Activated naive CD8-positive, alpha-beta T cell treated with anti-CD3 and anti-CD28 coated beads, Interleukin-2, amount 10 ng/mL, durations not matched to agents 7 days and 5 days (primary cell): Measurements from ENCODE around the gene A4GNT. TPM values are rescaled to one million over a fixed set of nuclear protein-coding genes. Genes with fewer than 3 reads are reported as not detected.
A peak's percentile ranks its signal among the peaks of the same experiment; 100 is the strongest.

ENCODE experiments used
- ATAC-seq: fragments of 150-1000 bp; cut with Tn5 transposase; one replicate; pipeline ENCODE4 v1.10.0; 2021; ENCODE audit warnings: low read depth, moderate library complexity
- POLR2A ChIA-PET: fragments of 350-600 bp; sonication (Branson Sonifier 250); formaldehyde crosslinking; loops from one replicate; lab custom pipeline; 2021; ENCODE audit warnings: antibody characterized with exemption; lab: Charles Lee
- DNase-seq: peaks from one replicate; pipeline ENCODE4 v3.0.0; 2021
- H3K27ac Mint-ChIP-seq: one replicate; pipeline ENCODE4 v1.8.0; 2022; ENCODE audit warnings: mild to moderate bottlenecking, mixed read lengths
- H3K27me3 Mint-ChIP-seq: one replicate; pipeline ENCODE4 v1.8.0; 2022; ENCODE audit warnings: mild to moderate bottlenecking, moderate library complexity, mixed read lengths
- H3K36me3 Mint-ChIP-seq: one replicate; pipeline ENCODE4 v1.8.0; 2021; ENCODE audit warnings: mild to moderate bottlenecking, mixed read lengths
- H3K4me1 Mint-ChIP-seq: one replicate; pipeline ENCODE4 v1.8.0; 2021; ENCODE audit warnings: mixed read lengths
- H3K4me3 Mint-ChIP-seq: one replicate; pipeline ENCODE4 v1.8.0; 2022; ENCODE audit warnings: mild to moderate bottlenecking, moderate library complexity, mixed read lengths
- H3K9me3 Mint-ChIP-seq: one replicate; pipeline ENCODE4 v1.8.0; 2021; ENCODE audit warnings: mixed read lengths
- total RNA-seq, 2 experiments: library from RNA; stranded (reverse); gene quantifications; one replicate each; pipeline ENCODE4 v1.2.3, GENCODE V29; 2021

The A4GNT gene
- total RNA-seq, 2 experiments from 2014 or later, result not detected

GRCh38 chr3:138081371-138082084, 50.7 kb downstream of the A4GNT start:
- H3K4me1 Mint-ChIP-seq, result peaks cover 32% of the 10 kb centered on the region
- H3K9me3 Mint-ChIP-seq, result no peaks in the 10 kb centered on the region
- ATAC-seq (no peak), DNase-seq (no peak)
- H3K4me3 Mint-ChIP-seq, result peak overlapping the region; percentile 57
- POLR2A ChIA-PET, result interaction anchor here (1.3 kb wide), 1 partner anchor 16 kb away, joined by 3 read pairs; no protein-coding TSS in a partner anchor
- H3K27me3 Mint-ChIP-seq, result no peaks in the 10 kb centered on the region
- peak overlapping the region; percentile 37 for H3K27ac Mint-ChIP-seq
- H3K36me3 Mint-ChIP-seq, result no peaks in the 10 kb centered on the region

DNA sequence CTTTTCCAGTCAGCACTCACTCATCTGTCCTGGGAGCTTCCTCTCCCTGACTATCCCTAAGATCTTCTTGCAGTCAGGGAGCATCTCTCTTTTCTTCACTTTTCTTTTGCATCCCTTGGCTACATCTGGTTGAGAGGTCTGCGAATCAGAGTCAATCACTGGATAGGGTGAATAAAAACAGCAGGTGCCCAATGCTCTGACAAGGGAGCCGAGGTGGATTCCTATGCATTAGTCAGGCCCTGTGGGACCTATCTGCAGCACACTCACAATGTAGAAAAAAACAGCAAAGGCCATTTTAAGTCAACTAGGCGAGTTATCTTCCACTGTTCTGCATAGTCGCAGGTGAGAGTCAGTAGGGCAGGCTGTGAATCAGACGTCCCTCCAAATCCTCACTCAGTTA, 52.3 kb downstream of the A4GNT start:
- POLR2A ChIA-PET, result no interaction called here
- ATAC-seq (no peak), DNase-seq (no peak)
- H3K36me3 Mint-ChIP-seq, result no peaks in the 10 kb centered on the region
- no peak overlapping the region for H3K4me3 Mint-ChIP-seq
- no peaks in the 10 kb centered on the region for H3K9me3 Mint-ChIP-seq
- no peak overlapping the region for H3K27ac Mint-ChIP-seq
- H3K27me3 Mint-ChIP-seq, result no peaks in the 10 kb centered on the region
- H3K4me1 Mint-ChIP-seq, result peaks cover 32% of the 10 kb centered on the region

DNA sequence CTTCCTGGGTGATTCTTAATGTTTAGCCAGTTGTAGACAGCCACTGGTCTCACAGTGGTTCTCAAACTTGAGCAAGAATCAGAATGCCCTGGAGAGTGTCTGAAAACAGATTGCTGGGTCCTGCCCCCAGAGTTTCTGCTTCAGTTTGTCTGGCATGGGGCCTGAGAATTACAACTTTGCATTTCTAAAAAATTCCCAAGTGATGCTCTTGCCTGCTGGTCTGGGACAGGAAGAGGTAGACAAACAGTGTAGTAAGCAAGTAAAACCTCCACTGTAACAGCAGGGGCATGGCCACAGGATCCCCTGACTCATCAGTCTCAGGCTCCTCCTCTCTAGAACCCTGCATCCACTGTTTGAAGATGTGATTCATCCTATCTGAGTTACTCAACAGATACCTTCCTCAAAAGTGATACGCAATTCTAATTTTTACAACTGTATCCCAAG, 53.3 kb downstream of the A4GNT start:
- ATAC-seq, result no peak
- no peak overlapping the region for H3K4me3 Mint-ChIP-seq

DNA sequence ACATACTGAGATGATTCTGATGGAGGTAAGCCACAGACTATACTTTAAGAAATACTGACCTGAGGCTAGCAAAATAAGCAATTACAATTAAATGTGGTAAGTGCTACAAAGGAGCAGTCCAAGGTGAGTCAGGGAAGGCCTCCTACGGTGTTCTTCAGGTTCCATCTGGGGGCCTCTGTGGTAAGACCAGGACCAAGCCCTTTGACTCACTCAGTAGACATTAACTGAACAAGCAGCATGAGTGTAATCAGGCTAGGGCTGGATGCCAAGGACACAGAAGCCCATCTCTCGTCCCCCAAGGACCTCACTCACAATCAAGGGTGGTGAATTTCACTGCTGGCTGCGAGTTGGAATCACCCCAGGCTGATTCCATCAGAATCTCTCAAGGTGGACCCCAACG, 54.1 kb downstream of the A4GNT start:
- Mint-ChIP-seq H3K9me3 (no peaks in the 10 kb centered on the region), H3K27ac (no peak overlapping the region), H3K4me3 (no peak overlapping the region), H3K27me3 (peaks cover 8% of the 10 kb centered on the region), H3K4me1 (peaks cover 21% of the 10 kb centered on the region), H3K36me3 (no peaks in the 10 kb centered on the region)
- ATAC-seq, result no peak
- POLR2A ChIA-PET, result no interaction called here
- no peak for DNase-seq

More for the DNA sequence above, 53.3 kb downstream of the A4GNT start:
- DNase-seq, result no peak
- Mint-ChIP-seq H3K27me3 (peaks cover 3% of the 10 kb centered on the region), H3K36me3 (no peaks in the 10 kb centered on the region), H3K4me1 (peaks cover 29% of the 10 kb centered on the region), H3K27ac (no peak overlapping the region), H3K9me3 (no peaks in the 10 kb centered on the region)
- POLR2A ChIA-PET, result no interaction called here

Other genes starting within 250 kb of the A4GNT start
- not detected for gene CLDN18, start 122.2 kb downstream of the A4GNT start, total RNA-seq
- under 1 TPM in 1 of 2 experiments, not detected in 1; 0.40 TPM for gene DZIP1L, start 16.8 kb downstream of the A4GNT start, total RNA-seq
- gene DBR1, start 42.5 kb upstream of the A4GNT start, total RNA-seq, result 10 to 100 TPM; 22.6 to 25.7 TPM
- 10 to 100 TPM; 53.1 to 60.9 TPM for gene ARMC8, start 54.9 kb upstream of the A4GNT start, total RNA-seq
- gene NME9, start 197.5 kb upstream of the A4GNT start, total RNA-seq, result 1 to 10 TPM in 1 of 2 experiments, under 1 TPM in 1; 0.57 to 1.7 TPM
- gene MRAS, start 216.2 kb upstream of the A4GNT start, total RNA-seq, result 1 to 10 TPM in 1 of 2 experiments, under 1 TPM in 1; 0.69 to 1.0 TPM